Activated naive CD8-positive, alpha-beta T cell treated with anti-CD3 and anti-CD28 coated beads, Interleukin-2, amount 50 U/mL, for 24 hours (primary cell): ENCODE data around the gene LGI1.

Source experiments
- ATAC-seq: fragments of 150-1000 bp; cut with Tn5 transposase; one replicate; pipeline ENCODE4 v1.10.0; 2021
- DNase-seq: peaks from one replicate; pipeline ENCODE4 v3.0.0; 2021
- H3K27ac Mint-ChIP-seq: one replicate; pipeline ENCODE4 v1.8.0; 2021; ENCODE audit warnings: mild to moderate bottlenecking, mixed read lengths
- H3K27me3 Mint-ChIP-seq: one replicate; pipeline ENCODE4 v1.8.0; 2021; ENCODE audit warnings: mixed read lengths
- H3K36me3 Mint-ChIP-seq: one replicate; pipeline ENCODE4 v1.8.0; 2021; ENCODE audit warnings: low read depth, mixed read lengths
- H3K4me1 Mint-ChIP-seq: one replicate; pipeline ENCODE4 v1.8.0; 2021; ENCODE audit warnings: mixed read lengths
- H3K4me3 Mint-ChIP-seq: one replicate; pipeline ENCODE4 v1.8.0; 2021; ENCODE audit warnings: mild to moderate bottlenecking, moderate library complexity, mixed read lengths
- H3K9me3 Mint-ChIP-seq: one replicate; pipeline ENCODE4 v1.8.0; 2021; ENCODE audit warnings: mixed read lengths

The LGI1 gene

DNA sequence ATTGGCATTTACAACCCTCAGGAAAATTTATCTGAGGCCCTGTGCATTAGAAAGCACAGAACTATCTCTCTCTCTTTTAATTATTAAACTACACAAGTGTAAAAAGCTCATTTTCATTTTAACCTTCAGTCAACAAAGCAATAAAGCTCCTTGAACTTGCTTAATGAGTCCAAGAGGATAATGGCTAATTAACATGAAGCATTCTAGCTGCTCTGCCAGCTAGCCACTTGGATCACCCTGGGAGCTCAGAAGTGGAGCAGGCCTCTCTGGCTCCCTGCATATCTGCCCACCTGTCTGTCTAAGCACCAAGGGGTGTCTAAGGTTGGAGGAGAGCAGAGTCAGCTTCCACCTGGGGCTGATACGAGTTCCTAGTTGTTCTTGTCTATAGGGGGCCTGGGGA lies 80.1 kb downstream of the LGI1 start:
- H3K36me3 Mint-ChIP-seq, result no peaks in the 10 kb centered on the region
- ATAC-seq (no peak), DNase-seq (no peak)
- H3K4me1 Mint-ChIP-seq, result no peaks in the 10 kb centered on the region
- no peaks in the 10 kb centered on the region for H3K27me3 Mint-ChIP-seq
- no peak overlapping the region for H3K4me3 Mint-ChIP-seq
- H3K9me3 Mint-ChIP-seq, result peaks cover 8% of the 10 kb centered on the region
- H3K27ac Mint-ChIP-seq, result no peak overlapping the region

DNA sequence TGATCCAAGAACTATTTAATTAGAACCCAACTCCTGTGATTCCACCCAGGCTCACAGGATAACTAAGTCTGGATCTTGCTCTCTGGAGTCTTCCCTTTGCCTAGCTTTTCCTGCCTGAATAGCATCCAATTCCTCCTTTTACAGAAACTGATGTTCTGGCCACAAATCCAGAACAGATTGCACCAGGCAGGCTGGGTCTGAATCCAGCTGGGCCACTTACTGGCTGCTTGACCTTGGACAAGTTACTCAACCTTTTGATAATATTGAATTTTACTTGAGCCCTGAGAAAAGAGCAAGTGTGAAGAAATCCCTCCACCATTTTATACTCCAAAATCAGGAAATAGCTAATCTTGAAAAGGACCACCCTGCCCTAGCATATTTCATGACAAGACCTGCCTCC lies 80.5 kb downstream of the LGI1 start:
- Mint-ChIP-seq H3K9me3 (peaks cover 7% of the 10 kb centered on the region), H3K27ac (no peak overlapping the region), H3K27me3 (no peaks in the 10 kb centered on the region), H3K4me3 (no peak overlapping the region), H3K36me3 (no peaks in the 10 kb centered on the region), H3K4me1 (no peaks in the 10 kb centered on the region)
- ATAC-seq (no peak), DNase-seq (no peak)

DNA sequence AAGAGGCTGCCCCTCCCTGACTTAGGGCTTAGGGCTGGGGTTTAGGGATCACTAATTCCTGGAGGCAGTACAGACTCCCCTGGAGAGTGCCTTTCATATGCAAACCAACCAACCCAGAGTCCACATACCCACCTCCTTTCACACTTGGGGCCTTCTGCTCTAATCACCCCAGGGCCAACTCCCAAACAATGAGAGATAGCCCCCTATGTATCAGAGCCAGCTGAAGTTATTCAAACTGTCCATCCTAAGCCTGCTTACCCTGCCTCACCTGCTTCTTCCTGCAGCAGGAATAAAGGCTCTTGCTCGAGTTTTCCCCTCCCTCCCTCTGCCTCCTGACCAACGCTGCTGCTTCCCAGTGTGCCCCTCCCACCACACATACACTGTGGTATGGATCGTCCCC lies 84.2 kb downstream of the LGI1 start:
- no peak overlapping the region for H3K4me3 Mint-ChIP-seq
- no peaks in the 10 kb centered on the region for H3K9me3 Mint-ChIP-seq
- H3K27ac Mint-ChIP-seq, result no peak overlapping the region
- no peak for DNase-seq
- H3K36me3 Mint-ChIP-seq, result no peaks in the 10 kb centered on the region
- H3K4me1 Mint-ChIP-seq, result no peaks in the 10 kb centered on the region
- H3K27me3 Mint-ChIP-seq, result no peaks in the 10 kb centered on the region
- no peak for ATAC-seq

DNA sequence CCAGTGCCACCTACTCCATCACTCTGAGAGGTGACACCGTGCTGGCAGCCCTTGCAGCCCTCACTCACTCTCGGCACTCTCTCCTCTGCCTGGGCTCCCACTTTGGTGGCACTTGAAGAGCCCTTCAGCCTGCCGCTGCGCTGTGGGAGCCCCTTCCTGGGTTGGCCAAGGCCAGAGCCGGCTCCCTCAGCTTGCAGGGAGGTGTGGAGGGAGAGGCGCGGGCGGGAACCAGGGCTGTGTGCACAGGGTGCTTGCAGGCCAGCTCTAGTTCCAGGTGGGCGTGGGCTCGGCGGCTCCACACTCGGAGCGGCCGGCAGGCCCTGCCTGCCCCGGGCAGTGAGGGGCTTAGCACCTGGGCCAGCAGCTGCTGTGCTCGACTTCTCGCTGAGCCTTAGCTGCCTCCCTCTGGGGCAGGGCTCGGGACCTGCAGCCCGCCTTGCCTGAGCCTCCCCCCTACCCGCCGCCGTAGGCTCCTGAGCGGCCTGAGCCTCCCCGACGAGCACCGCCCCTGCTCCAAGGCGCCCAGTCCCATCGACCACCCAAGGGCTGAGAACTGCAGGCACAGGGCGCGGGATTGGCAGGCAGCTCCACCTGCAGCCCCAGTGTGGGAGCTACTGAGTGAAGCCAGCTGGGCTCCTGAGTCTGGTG lies 87.4 kb downstream of the LGI1 start:
- H3K27ac Mint-ChIP-seq, result no peak overlapping the region
- H3K4me1 Mint-ChIP-seq, result no peaks in the 10 kb centered on the region
- ATAC-seq (no peak), DNase-seq (no peak)
- no peak overlapping the region for H3K4me3 Mint-ChIP-seq
- H3K36me3 Mint-ChIP-seq, result no peaks in the 10 kb centered on the region
- H3K9me3 Mint-ChIP-seq, result no peaks in the 10 kb centered on the region
- peaks cover 3% of the 10 kb centered on the region for H3K27me3 Mint-ChIP-seq
